HG02852 (cell line): ENCODE measurements around the gene SPATA31C1.
"Not testable (repeated sequence)": the region's sequence is repeated elsewhere in the genome, so short reads cannot be mapped to it uniquely, and the experiment has no call there.

ENCODE experiments used
- ATAC-seq: cut with Tn5 transposase; IDR thresholded peaks from one replicate; pipeline ENCODE4 v1.9.1; 2021; ENCODE audit warnings: mild to moderate bottlenecking, moderate library complexity; ENCODE audit not compliant: unreplicated experiment

SPATA31C1 gene

GRCh38 chr9:87886210-87886932, 31.4 kb upstream of the SPATA31C1 start:
- ATAC-seq: no peak

DNA sequence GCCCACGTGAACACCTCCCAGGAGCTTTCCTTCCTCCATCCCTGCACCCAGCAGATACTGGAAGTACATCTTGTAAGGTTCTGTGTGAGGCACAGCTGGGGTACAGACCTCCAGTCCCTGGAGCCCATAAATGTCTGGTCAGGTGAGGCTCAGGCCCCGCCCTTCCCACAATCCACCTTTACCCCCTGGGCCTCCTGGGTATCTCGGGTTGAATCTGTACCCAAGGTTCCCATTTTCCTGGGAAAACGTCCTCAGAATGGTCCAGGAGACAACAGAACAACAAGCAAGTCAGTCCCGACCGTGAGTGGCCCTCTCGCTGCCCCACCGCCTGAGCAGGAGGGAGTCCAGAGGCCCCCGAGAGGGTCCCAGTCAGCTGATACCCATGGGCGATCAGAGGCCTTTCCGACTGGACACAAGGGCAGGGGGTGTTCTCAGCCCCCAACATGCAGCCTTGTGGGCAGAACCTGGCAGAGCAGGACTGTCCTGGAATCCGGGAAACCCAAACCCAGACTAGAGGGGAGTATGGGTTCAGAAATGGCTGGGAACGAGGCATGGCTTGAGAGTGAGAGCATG, 30.7 kb upstream of the SPATA31C1 start:
- no peak for ATAC-seq

GRCh38 chr9:87887661-87888480, 29.9 kb upstream of the SPATA31C1 start:
- ATAC-seq: no peak

GRCh38 chr9:87888501-87888900, 29.3 kb upstream of the SPATA31C1 start:
- no peak for ATAC-seq

GRCh38 chr9:87889065-87889881, 28.5 kb upstream of the SPATA31C1 start:
- ATAC-seq: no peak

DNA sequence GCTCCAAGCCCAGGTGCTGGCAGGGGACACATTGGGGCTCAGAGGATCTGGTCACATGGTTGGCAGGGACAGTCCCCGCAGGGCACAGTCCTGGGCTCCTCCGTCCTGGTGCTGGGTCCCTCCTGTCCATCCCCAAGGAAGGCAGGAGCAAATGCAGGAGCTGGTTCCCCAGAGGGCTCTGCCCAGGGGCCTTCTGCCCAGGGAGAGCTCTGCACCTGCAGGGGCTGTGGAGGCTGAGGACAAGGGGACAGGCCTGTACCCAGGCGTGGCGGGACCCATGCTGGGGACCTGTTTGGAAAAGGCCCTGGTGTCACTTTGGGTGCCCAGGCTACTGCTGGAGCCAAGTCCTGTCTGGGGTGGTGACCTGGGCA, 27.9 kb upstream of the SPATA31C1 start:
- no peak for ATAC-seq

DNA sequence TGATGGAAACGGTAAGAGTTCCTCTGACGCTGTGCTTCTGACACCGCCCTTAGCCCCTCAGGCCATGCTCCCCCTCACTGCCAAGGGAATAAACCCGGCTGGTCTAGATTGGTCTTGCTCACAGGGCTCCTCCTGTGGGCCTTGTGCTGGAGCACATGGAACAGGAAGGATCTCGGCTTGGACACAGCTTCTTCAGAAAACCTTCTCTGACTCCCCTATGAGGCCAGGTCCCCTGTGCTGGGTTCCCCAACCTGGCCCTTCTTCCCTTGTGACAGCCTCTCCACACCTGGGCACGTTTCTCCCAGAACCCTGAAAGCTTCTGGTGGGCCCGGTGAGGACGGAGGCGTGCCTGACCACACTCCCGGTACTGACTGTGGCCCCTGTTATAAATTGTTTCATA, 26.9 kb upstream of the SPATA31C1 start:
- ATAC-seq: no peak

DNA sequence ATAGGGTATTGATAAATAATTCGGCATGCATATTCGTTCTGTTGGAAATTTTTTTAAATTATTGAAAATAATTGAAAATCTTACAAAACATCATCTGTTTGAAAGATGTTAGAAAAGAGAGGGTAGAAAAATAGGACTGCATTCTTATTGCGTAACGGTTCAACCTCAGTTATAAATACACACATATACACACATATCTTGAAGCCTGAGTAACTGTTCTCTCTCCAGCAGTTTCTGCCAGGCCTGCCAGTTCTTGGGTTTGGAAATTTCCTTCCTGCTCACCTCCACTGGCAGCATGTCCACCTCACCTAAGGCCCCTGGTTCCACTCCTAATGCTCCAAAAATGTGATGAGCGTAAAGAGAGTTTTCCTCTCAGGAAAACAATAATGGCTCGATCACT, 26.0 kb upstream of the SPATA31C1 start:
- no peak for ATAC-seq

DNA sequence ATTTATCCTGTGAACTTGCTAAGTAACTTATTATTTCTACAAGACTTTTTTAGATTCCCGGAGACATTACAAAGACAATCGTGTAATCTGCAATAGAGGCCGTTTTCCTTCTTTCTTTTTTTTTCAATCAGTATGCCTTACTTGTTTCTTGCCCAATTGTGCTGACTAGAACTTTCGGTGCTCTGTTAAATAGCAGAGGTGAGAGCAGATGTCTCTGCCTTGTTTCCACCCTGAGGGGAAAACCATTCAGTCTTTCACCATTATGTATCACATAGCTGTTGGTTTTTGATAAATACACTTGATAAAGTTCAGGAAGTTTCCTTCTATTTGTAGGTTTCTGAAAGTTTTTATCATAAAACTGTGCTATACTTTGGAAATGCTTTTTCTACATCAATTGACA, 24.8 kb upstream of the SPATA31C1 start:
- no peak for ATAC-seq

DNA sequence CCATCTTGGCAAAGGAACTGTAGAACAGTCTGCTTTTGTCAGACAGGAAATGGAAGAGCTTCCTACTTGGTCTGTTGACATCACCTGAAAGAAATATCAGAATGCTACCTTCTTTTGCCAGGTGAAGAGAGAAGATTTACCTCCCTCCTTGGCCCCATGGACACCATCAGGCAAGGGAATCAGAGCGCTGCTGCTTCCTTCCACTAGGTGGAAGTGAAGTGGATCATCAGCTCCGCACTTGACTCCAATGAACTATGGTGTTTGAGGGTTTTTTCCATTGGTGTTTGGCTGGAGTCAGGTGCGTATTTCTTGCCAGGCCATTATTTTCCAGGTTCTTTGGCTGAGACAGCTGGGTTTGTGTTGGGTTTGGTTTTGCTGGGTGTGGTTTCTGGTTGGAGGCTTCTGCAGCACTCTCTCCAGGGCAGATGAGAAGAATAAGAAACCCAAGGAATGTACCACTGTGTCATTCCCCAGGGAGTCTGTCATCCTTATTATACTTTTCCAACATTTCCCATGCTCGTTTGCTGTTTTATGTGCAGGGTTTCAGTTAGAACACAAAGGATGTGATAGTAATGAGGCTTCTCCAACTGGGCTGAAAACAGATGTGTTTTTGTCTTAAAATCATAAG, 22.6 kb upstream of the SPATA31C1 start:
- ATAC-seq: no peak

GRCh38 chr9:87896891-87897290, 20.9 kb upstream of the SPATA31C1 start:
- no peak for ATAC-seq

DNA sequence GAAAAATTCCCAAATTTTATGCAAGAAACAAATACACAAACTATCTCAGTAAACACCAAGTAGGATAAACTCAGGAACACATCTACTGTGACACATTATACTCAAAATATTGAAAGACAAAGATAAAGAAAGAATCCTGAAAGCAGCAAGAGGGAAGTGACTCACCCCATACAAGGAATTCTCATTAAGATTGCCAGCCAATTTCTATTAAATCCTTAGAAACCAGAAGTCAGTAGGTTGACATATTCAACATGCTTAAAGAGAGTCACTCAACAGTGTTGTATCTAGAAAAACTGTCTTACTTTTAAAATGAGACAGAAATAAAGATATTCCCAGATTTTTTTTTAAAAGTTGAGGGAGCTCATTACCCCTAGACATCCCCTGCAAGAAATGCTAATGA, 19.6 kb upstream of the SPATA31C1 start:
- no peak for ATAC-seq

- not testable (repeated sequence) for ATAC-seq
Observed at GRCh38 chr9:87902371-87902770, 15.4 kb upstream of the SPATA31C1 start.

DNA sequence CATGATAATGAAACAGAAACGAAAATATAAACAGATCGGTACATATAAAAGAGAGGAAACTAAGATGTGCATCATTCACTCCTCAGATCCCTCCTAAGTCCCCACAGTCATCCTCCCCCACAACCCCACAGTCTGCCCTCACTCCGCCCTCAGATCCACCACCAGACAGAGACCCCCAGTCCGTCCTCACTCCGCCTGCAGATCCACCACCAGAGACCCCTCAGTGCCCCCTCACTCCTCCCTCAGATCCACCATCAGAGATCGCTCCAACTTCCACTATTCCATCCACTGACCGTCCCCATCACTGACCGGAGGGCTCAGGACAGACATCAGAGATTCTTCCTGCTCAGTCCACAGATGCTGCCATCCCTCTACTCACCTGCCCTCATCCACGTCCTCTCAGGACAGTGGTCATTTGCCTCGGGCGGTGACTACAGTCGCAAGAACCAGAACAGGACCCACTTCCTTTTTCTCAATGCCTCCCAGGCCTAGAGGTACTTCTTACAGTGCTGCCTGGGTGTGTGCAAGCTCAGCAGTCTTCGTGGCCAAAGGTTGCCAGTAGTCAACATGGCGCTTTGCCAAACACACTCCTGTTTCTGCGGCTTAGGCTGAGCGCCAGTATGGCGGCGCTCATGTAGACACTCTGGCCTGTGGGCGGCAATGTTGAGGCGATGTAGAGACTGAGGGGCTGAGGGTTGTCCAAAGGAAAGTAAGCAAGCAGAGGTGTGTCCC, 8.3 kb upstream of the SPATA31C1 start:
- ATAC-seq: no peak

- ATAC-seq: no peak
Observed at GRCh38 chr9:87910821-87911220, 6.9 kb upstream of the SPATA31C1 start.

DNA sequence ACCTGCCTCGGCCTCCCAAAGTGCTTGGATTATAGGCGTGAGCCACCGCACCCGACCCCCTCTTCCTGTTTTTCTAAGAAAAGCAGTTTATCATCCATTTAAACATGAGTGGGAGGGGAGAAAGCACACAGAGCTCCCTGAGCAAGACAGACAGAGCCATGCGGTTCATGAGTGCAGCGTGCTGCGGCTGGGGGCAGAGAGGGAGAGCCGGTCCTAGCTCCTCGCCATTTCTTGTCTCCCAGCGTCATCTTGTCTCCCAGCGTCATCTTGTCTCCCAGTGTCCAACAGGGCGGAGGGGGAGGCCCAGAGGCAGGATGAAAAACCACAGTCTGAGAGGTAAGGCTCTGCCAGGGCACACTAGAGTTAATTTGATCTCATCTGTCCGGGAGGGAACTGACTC, 1.3 kb downstream of the SPATA31C1 start:
- not testable (repeated sequence) for ATAC-seq

DNA sequence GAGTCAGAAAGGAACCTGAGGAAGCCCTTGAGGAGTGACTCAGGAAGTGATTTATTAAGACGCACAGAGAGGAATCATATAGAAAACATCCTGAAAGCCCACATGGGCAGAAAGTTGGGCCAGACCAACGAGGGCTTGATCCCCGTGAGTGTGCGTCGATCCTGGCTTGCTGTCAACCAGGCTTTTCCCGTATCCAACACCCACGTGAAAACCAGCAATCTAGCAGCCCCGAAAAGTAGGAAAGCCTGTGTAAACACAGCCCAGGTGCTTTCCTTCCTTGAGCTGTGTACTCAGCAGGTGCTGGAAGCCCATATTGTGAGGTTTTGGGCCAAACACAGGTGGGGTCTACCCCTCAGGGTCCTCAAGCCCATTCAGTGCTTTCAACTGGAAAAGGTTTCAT, 3.8 kb downstream of the SPATA31C1 start:
- ATAC-seq: not testable (repeated sequence)

- not testable (repeated sequence) for ATAC-seq
Observed at GRCh38 chr9:87923012-87923411, 5.2 kb downstream of the SPATA31C1 start.

DNA sequence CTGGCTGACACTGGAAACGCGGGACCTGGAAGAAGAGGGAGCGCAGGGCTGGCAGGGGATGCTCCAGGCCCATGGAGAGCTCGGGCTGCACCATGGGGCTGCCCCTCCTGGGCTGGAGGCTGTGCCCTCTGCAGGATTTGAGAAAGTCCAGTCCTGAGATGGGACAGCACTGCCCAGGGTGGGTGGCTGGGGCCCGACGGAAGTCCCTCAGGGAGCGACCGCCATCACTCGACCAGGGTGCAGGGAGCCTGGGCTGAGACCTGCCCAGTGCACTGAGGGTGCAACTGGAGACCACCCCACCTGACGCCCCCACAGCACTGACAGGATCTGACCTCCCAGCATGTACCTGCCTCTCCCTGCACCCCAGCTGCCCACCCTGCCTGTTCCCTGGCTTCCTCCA, 7.1 kb downstream of the SPATA31C1 start:
- ATAC-seq: not testable (repeated sequence)

- not testable (repeated sequence) for ATAC-seq
Observed at GRCh38 chr9:87929152-87929551, 11.4 kb downstream of the SPATA31C1 start.
